ENCODE data around the gene UGT1A5.

UGT1A5 gene

GRCh38 chr2:233789554-233789953 is 76.8 kb downstream of the UGT1A5 start:
- no peak for DNase-seq

DNA sequence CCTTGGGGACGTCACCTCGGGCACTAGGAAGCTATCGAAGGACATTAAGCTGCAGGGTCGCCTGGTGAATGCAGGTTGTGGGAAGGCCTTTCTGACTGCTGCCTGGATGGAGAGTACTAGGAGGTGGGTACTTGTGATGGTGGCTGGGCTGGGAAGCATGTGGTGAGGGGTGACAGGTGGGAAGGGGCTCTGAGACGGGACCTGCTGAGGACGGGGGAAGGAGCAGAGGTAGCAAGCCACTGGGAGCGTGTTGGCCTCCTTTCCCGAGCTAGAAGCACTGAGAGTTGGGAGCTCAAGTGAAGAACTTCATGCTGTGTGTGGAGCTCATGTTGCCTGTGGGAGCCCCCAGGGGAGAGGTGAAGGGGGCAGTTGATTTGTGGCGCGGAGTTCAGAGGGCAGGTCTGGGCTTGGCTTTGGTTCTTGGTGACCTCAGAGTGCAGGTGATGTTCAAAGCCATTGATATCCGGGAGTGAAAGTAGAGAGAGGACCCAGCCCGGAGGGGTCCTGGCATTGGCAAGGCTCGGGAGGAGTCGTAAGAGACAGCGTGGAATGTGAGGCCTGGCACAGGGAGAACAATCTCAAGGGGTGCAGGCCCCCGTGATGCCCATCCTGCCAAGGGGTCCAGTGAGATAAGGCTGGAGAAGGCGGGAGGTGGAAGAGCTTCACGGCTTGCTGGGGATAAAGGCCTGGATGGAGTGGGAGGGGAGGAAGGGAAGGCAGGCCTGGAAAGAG is 78.6 kb downstream of the UGT1A5 start:
- DNase-seq = no peak

DNA sequence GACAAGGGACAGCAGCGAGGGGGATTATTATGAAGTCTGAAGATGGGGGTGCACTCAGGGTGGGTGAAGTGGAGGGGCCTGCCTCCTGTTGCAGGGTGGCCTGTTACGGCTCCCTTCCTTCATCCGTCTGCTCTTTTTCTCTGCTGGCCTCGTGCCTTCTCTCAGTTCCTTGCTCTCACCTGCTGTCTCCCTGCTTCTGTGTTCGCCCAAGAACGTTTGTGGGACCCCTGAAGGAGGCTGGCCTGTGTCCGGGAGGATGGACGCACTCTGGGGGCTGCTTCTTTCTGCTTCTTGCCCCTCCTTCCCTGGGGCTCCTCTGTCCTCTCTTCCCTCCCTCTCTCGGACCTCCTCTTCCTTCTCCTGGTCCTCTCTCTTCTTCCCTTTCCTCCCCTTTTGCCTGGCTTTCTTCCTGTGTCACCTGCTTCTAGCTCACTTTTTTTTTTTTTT is 79.2 kb downstream of the UGT1A5 start:
- DNase-seq = peak; percentile 42

DNA sequence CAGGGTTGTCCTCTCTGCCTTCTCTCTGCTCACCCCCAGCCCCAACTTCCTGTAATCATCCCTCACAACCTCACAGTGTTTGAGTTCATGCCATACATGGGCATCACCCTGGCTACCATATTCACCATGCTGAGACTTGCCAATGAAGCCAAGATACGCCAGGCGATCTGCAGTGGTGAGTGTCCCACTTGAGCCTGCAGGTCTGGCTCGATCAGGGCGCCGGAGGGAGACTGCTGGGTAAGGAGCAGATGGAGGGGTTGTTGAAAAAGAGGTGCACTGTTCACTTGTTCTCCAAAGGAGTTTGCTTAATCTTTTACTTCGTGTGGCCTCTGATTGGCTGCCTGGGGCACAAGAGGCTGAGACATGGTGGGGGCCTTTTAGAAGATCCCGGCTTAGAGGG is 80.0 kb downstream of the UGT1A5 start:
- DNase-seq = peak; percentile 23

DNA sequence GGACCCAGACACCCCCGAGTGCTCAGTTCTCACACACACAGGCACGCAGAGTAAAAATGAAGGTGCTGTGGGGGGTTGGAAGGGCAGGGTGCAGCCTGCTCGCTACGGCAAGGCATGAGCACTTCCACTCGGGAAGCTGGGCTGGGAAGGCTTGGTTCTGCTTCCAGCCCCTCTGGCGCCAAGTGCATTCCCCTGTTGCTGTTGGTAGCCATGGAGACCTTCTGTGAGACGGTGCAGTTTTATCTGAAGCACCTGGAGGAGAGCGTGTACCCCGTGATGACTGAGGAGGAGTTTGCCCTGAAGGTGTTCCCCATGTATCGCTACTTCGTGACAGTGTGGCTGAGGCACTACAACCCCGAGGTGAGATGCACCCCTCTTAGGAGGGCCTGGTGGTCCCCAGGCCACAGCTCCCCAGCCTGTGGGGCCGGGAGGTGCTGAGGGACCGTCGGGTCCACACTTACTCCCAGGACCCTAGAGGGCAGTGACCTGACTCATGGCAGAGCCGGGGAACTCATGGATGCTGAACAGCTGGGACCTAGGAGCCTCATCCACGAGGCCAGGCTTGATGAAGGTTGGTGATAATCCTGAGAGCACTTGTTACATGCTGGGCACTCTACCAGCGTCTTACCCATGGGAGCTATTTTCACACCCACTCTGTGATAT is 80.9 kb downstream of the UGT1A5 start:
- peak; percentile 8 for DNase-seq

- DNase-seq = no peak
Measured at GRCh38 chr2:233794128-233794658, 81.5 kb downstream of the UGT1A5 start.

DNA sequence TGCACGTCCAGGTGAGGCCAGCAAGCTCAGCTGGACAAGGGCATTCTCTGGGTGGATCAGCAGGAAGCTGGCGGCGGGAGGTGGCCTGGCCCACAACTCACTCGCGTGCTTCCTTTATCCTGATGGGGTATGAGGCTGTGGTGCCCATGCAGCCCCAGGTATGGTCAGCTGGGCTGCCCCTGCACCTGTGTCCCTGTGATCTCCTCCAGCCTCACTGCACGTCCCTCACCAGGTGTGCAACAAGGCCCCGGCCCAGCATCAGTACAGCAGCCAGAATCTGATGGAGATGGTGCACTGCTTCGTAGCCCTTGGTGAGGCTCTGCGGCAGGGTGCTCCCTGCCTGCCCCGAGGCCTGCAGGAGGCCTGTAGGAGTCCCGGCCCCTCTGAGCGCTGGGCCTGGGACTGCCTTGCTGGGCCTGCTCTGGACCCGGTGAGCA is 83.0 kb downstream of the UGT1A5 start:
- DNase-seq = no peak

DNA sequence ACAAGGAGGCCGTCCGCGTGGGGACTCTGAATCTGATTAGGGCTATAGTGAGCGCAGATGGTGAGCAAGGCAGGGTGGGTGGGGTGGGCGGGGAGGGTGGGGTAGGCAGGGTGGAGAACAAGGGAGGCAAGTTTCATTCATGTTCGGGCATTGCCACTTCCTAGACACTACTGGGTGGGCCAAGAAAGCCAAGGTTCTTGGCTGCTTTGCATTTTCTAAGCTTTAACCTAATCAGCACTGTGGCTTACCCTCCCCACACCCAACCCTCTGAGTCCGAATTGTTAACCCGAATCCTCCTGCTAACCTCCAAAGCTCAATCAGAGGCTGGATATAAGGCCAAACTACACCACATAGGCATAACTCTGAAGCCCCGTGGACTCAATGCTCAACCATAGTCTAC is 83.5 kb downstream of the UGT1A5 start:
- no peak for DNase-seq

GRCh38 chr2:233798335-233799086 is 85.8 kb downstream of the UGT1A5 start:
- DNase-seq = no peak

GRCh38 chr2:233799087-233799665 is 86.5 kb downstream of the UGT1A5 start:
- DNase-seq = no peak

GRCh38 chr2:233799716-233800115 is 87.0 kb downstream of the UGT1A5 start:
- no peak for DNase-seq

DNA sequence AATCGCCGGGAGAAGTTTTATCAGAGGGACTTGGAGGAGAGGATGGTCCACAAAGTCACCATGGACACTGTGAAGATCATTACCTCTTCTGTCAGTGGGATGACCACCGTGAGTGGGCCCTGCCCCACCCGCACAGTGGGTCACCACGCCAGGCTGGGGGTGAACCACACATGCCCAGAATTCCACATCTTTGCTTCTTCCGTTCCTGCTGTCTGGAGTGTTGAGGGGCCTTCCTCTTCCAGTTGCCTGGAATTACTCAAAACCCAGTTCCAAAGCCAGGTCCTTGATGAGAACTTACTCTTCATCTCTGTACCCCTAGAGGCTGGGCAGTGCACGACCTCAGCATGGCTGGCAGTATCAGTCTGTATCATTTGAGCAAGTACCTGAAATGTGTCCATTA is 87.5 kb downstream of the UGT1A5 start:
- DNase-seq = no peak

DNA sequence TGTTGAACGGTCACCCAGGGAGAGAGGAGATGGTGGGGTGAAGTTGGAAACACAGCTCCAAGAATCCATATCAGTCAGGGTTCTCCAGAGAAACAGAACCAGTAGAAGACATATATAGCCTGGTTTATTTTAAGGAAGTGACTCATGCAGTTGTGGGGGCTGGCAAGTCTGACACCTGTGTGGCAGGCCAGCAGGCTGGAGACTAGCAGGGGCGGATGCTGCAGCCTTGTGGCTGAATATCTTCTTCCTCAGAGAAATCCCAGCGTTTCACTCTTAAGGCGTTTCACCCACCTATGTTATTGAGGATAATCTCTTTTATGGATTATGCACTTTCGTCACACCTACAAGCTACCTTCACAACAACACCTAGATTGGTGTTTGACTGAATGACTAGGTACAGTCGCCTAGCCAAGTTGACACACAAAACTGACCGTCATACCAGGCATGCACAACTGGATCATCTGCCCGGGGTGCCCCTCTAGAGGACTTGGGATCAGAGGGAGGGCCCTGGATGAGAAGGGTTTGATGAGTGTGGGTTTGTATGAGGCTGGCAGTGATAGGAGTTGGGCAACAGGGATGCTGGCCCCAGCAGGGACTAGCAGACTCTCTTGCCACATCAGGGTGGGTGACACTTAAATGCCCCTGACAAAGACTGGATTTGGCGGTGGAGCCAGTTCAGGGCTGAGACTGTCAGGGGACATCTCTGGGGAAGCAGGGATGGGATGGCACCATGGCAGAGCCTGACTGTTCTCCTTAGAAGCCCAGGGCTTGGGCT is 88.8 kb downstream of the UGT1A5 start:
- peak; percentile 20 for DNase-seq

GRCh38 chr2:233802132-233802815 is 89.6 kb downstream of the UGT1A5 start:
- no peak for DNase-seq

DNA sequence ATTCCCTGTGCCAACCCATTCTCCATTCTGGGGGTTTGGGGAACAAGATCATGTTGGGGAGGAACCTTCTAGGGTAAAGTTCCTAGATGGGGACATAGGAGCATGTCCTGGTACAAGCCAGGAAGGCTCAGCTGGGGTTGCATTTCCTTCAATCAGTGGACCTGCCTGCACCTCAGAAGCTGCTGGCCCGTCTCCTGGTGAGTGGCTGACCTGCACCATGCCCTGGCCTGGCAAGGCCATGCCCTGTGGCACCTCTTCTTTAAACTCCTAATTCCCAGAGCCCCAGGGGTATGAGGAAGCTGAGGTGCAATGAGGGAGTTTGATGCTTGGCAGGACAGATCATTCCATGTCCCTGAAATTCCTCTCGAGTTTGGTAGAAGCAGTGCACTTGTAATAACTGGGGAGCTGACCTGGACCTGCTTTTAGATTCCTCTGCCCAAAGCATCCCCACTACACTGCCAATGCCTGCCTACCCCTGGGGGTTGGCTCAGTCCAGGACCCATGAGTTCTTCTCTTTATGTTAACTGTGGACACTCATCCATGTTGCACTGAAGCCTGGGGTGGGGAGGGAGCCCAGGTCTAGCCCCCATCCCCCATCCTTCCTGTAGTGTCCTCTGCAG is 90.7 kb downstream of the UGT1A5 start:
- DNase-seq = no peak

DNA sequence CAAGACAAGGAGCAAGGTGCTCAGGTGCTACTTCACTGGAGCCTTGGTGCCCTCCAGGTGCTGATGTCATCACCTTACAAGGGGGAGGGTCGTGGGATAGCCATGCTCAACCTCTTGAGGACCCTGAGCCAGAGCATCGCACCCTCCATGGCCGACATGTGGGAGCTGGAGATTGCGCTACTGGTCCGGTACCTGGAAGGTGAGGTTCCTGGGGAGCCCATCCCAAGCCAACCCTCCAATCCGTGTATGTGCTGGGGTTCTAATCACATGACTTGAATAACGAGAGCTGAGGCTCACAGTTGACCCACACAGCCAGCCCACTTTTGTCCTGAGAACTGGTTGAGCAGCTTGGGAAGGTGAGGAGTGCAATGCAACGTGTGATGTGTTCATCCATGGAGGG is 91.3 kb downstream of the UGT1A5 start:
- no peak for DNase-seq

GRCh38 chr2:233807215-233807865 is 94.6 kb downstream of the UGT1A5 start:
- DNase-seq = no peak

GRCh38 chr2:233807966-233808935 is 95.5 kb downstream of the UGT1A5 start:
- DNase-seq = no peak

GRCh38 chr2:233810385-233810784 is 97.7 kb downstream of the UGT1A5 start:
- no peak for DNase-seq

All from DMS53 (cell line).